H9 (cell line): ENCODE measurements around the gene BPIFB2. TPM values are rescaled to one million over a fixed set of nuclear protein-coding genes. Genes with fewer than 3 reads are reported as not detected.
"Not testable (repeated sequence)": the region's sequence is repeated elsewhere in the genome, so short reads cannot be mapped to it uniquely, and the experiment has no call there.

Experiments used
- DNase-seq: peaks from one replicate; pipeline ENCODE4 v3.0.0-alpha.2; 2017
- H2AFZ ChIP-seq: one replicate; pipeline ENCODE4 v1.6.1; 2013; ENCODE audit warnings: mild to moderate bottlenecking, low read length, control low read depth, moderate library complexity
- H2AK5ac ChIP-seq: 2 replicates; pipeline ENCODE4 v1.6.1; 2013; ENCODE audit warnings: low read length, control low read depth, mixed read lengths; ENCODE audit not compliant: insufficient read length
- H2BK120ac ChIP-seq: one replicate; pipeline ENCODE4 v1.6.1; 2013; ENCODE audit warnings: low read depth, mild to moderate bottlenecking, low read length, control low read depth, inconsistent platforms; ENCODE audit not compliant: poor library complexity, severe bottlenecking
- H2BK12ac ChIP-seq: 2 replicates; pipeline ENCODE4 v1.6.1; 2013; ENCODE audit warnings: low read length, control low read depth, mixed read lengths, low read depth; ENCODE audit not compliant: insufficient read length
- H2BK15ac ChIP-seq: 2 replicates; pipeline ENCODE4 v1.6.1; 2013; ENCODE audit warnings: low read depth, low read length, control low read depth
- H2BK20ac ChIP-seq: one replicate; pipeline ENCODE4 v1.6.1; 2013; ENCODE audit warnings: low read depth, mild to moderate bottlenecking, low read length, control low read depth, inconsistent platforms; ENCODE audit not compliant: poor library complexity, severe bottlenecking
- H2BK5ac ChIP-seq: 2 replicates; pipeline ENCODE4 v1.6.1; 2013; ENCODE audit warnings: low read length, control low read depth, mixed read lengths; ENCODE audit not compliant: insufficient read length
- H3K14ac ChIP-seq: 2 replicates; pipeline ENCODE4 v1.6.1; 2013; ENCODE audit warnings: low read length, control low read depth; ENCODE audit not compliant: insufficient read depth
- H3K18ac ChIP-seq: 2 replicates; pipeline ENCODE4 v1.6.1; 2013; ENCODE audit warnings: low read depth, mild to moderate bottlenecking, mixed read lengths, low read length, control low read depth; ENCODE audit not compliant: insufficient read length
- H3K23ac ChIP-seq: 2 replicates; pipeline ENCODE4 v1.6.1; 2013; ENCODE audit warnings: low read length, control low read depth, mixed read lengths, low read depth; ENCODE audit not compliant: insufficient read length
- H3K23me2 ChIP-seq: 2 replicates; pipeline ENCODE4 v1.6.1; 2013; ENCODE audit warnings: low read depth, mild to moderate bottlenecking, mixed read lengths, low read length, control low read depth; ENCODE audit not compliant: insufficient read length, poor library complexity, severe bottlenecking
- H3K27ac ChIP-seq: 2 replicates; pipeline ENCODE4 v1.5.1; 2013; ENCODE audit warnings: low read length, control low read depth, mixed read lengths, low read depth; ENCODE audit not compliant: insufficient read length
- H3K27me3 ChIP-seq: 2 replicates; pipeline ENCODE4 v1.6.1; 2013; ENCODE audit warnings: low read length, control low read depth, inconsistent platforms; ENCODE audit not compliant: insufficient read depth
- H3K4ac ChIP-seq: 2 replicates; pipeline ENCODE4 v1.6.1; 2013; ENCODE audit warnings: low read depth, mild to moderate bottlenecking, control low read depth, inconsistent platforms, low read length, moderate library complexity
- H3K4me1 ChIP-seq: 2 replicates; pipeline ENCODE4 v1.6.1; 2013; ENCODE audit warnings: low read length, control low read depth, inconsistent platforms; ENCODE audit not compliant: insufficient read depth
- H3K4me2 ChIP-seq: 2 replicates; pipeline ENCODE4 v1.6.1; 2013; ENCODE audit warnings: low read length, control low read depth, mixed read lengths; ENCODE audit not compliant: insufficient read length, insufficient read depth
- H3K56ac ChIP-seq: 2 replicates; pipeline ENCODE4 v1.6.1; 2013; ENCODE audit warnings: low read depth, mild to moderate bottlenecking, mixed read lengths, low read length, control low read depth; ENCODE audit not compliant: insufficient read length
- H3K79me1 ChIP-seq: 2 replicates; pipeline ENCODE4 v1.6.1; 2013; ENCODE audit warnings: low read depth, mild to moderate bottlenecking, moderate library complexity, low read length, control low read depth, inconsistent platforms; ENCODE audit not compliant: insufficient read depth, poor library complexity, severe bottlenecking
- H3K79me2 ChIP-seq: 2 replicates; pipeline ENCODE4 v1.6.1; 2013; ENCODE audit warnings: low read length, control low read depth, inconsistent platforms; ENCODE audit not compliant: insufficient read depth
- H3K9ac ChIP-seq: 2 replicates; pipeline ENCODE4 v1.6.1; 2013; ENCODE audit warnings: low read length, control low read depth, mixed read lengths; ENCODE audit not compliant: insufficient read length; ENCODE audit errors: extremely low read depth
- H3K9me3 ChIP-seq: one replicate; pipeline ENCODE4 v1.6.1; 2013; ENCODE audit warnings: low read depth, low read length, inconsistent platforms; ENCODE audit not compliant: control insufficient read depth
- H3T11ph ChIP-seq: one replicate; pipeline ENCODE4 v1.6.1; 2013; ENCODE audit warnings: mild to moderate bottlenecking, low read length, control low read depth, inconsistent platforms
- H4K20me1 ChIP-seq: one replicate; pipeline ENCODE4 v1.6.1; 2013; ENCODE audit not compliant: control insufficient read depth, insufficient read length, insufficient read depth
- H4K5ac ChIP-seq: 2 replicates; pipeline ENCODE4 v1.6.1; 2013; ENCODE audit warnings: low read depth, mild to moderate bottlenecking, mixed read lengths, low read length, control low read depth; ENCODE audit not compliant: insufficient read length
- H4K8ac ChIP-seq: replicated peaks from 2 replicates; pipeline ENCODE4 v1.6.1; 2013; ENCODE audit warnings: low read length, control low read depth, mixed read lengths, low read depth; ENCODE audit not compliant: insufficient read length
- H4K91ac ChIP-seq: 2 replicates; pipeline ENCODE4 v1.6.1; 2013; ENCODE audit warnings: low read depth, mild to moderate bottlenecking, moderate library complexity, mixed read lengths, low read length, control low read depth; ENCODE audit not compliant: insufficient read length
- H3K27ac Mint-ChIP-seq, 3 experiments: 2 replicates in 2 of 3; 3 replicates in 1 of 3; pipeline ENCODE4 v1.8.0; 2020 to 2021; ENCODE audit warnings: mixed read lengths in 3 of 3, mild to moderate bottlenecking in 1 of 3, moderate library complexity in 1 of 3
- H3K27me3 Mint-ChIP-seq: 2 replicates; pipeline ENCODE4 v1.8.0; 2021; ENCODE audit warnings: low read depth, mild to moderate bottlenecking, moderate library complexity, mixed read lengths
- H3K36me3 Mint-ChIP-seq, 3 experiments: 2 replicates in 2 of 3; 3 replicates in 1 of 3; pipeline ENCODE4 v1.8.0; 2020 to 2021; ENCODE audit warnings: low read depth in 3 of 3, mixed read lengths in 3 of 3; ENCODE audit not compliant: insufficient read depth in 1 of 3
- H3K4me1 Mint-ChIP-seq, 2 experiments: 2 replicates each; pipeline ENCODE4 v1.8.0; 2020; ENCODE audit warnings: mixed read lengths in 2 of 2
- H3K4me3 Mint-ChIP-seq, 2 experiments: 2 replicates in 1 of 2; 3 replicates in 1 of 2; pipeline ENCODE4 v1.8.0; 2020 to 2021; ENCODE audit warnings: mild to moderate bottlenecking in 2 of 2, mixed read lengths in 2 of 2, moderate library complexity in 1 of 2
- H3K9me3 Mint-ChIP-seq, 2 experiments: 2 replicates in 1 of 2; 3 replicates in 1 of 2; pipeline ENCODE4 v1.8.0; 2020; ENCODE audit warnings: mild to moderate bottlenecking in 2 of 2, mixed read lengths in 2 of 2, moderate library complexity in 1 of 2
- WGBS: extraction: QIAGEN DNeasy Blood & Tissue Kit; methylation state at CpG from one replicate; pipeline ENCODE4 v1.1.7; 2013; ENCODE audit warnings: missing lambda C conversion rate, low lambda C conversion rate, mixed read lengths; ENCODE audit not compliant: insufficient read length; ENCODE audit errors: extremely low coverage; 5-methylcytosine and 5-hydroxymethylcytosine counted together
- total RNA-seq: library from RNA; stranded (reverse); gene quantifications from 2 replicates; pipeline ENCODE4 v1.2.1, GENCODE V29; 2021
- TF ChIP-seq, protein P1 (sequence below): fragments of 200-600 bp; sonication (generic); conservative IDR thresholded peaks from 3 replicates; pipeline ENCODE4 v1.8.0; 2021; ENCODE audit warnings: antibody characterized with exemption, mild to moderate bottlenecking

BPIFB2 gene
- total RNA-seq, 1 experiment from 2014 or later: not detected

GRCh38 chr20:32962053-32962452 is 45.5 kb upstream of the BPIFB2 start:
- Histone ChIP-seq H3T11ph (no peak overlapping the region), H3K4me2 (no peak overlapping the region), H2BK120ac (no peak overlapping the region), H3K23ac (no peak overlapping the region), H2AK5ac (no peak overlapping the region), H3K79me2 (no peaks in the 10 kb centered on the region), H3K23me2 (no peaks in the 10 kb centered on the region), H2BK12ac (no peak overlapping the region), H3K79me1 (no peaks in the 10 kb centered on the region), H4K8ac (no peak overlapping the region), H3K18ac (no peak overlapping the region), H4K91ac (no peak overlapping the region), H2BK5ac (no peak overlapping the region), H3K4ac (no peak overlapping the region), H3K27ac (no peak overlapping the region), H3K56ac (no peak overlapping the region), H3K14ac (no peak overlapping the region), H3K9ac (no peak overlapping the region), H4K5ac (no peak overlapping the region), H3K4me1 (no peaks in the 10 kb centered on the region), H2BK15ac (no peak overlapping the region), H2AFZ (no peak overlapping the region), H4K20me1 (no peaks in the 10 kb centered on the region), H3K27me3 (no peaks in the 10 kb centered on the region), H2BK20ac (no peak overlapping the region), H3K9me3 (no peaks in the 10 kb centered on the region)
- DNase-seq: no peak
- no peak overlapping the region for H3K4me3 Mint-ChIP-seq
- H3K36me3 Mint-ChIP-seq: peaks cover 0 to 7% (median 4%) of the 10 kb centered on the region in 3 experiments; a peak in 4 of 7 replicates
- H3K4me1 Mint-ChIP-seq: peaks cover 7 to 8% of the 10 kb centered on the region in 2 experiments
- H3K27me3 Mint-ChIP-seq: peaks cover 68% of the 10 kb centered on the region
- peaks cover 11% of the 10 kb centered on the region in 2 experiments for H3K9me3 Mint-ChIP-seq
- no peak overlapping the region for H3K27ac Mint-ChIP-seq
- TF ChIP-seq, protein P1, sequence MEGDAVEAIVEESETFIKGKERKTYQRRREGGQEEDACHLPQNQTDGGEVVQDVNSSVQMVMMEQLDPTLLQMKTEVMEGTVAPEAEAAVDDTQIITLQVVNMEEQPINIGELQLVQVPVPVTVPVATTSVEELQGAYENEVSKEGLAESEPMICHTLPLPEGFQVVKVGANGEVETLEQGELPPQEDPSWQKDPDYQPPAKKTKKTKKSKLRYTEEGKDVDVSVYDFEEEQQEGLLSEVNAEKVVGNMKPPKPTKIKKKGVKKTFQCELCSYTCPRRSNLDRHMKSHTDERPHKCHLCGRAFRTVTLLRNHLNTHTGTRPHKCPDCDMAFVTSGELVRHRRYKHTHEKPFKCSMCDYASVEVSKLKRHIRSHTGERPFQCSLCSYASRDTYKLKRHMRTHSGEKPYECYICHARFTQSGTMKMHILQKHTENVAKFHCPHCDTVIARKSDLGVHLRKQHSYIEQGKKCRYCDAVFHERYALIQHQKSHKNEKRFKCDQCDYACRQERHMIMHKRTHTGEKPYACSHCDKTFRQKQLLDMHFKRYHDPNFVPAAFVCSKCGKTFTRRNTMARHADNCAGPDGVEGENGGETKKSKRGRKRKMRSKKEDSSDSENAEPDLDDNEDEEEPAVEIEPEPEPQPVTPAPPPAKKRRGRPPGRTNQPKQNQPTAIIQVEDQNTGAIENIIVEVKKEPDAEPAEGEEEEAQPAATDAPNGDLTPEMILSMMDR: no peak
- no CpG with 5 or more reads among the region's 5 CpGs for WGBS

GRCh38 chr20:32962646-32963045 is 44.9 kb upstream of the BPIFB2 start:
- H3K9me3 ChIP-seq, H3K9ac ChIP-seq, H4K20me1 ChIP-seq, H3K23ac ChIP-seq, H3K27me3 ChIP-seq, H3K79me1 ChIP-seq, H3K4me1 ChIP-seq, H3T11ph ChIP-seq, H3K79me2 ChIP-seq, H2BK5ac ChIP-seq, H3K4me3 Mint-ChIP-seq, H4K91ac ChIP-seq, H3K14ac ChIP-seq, H3K9me3 Mint-ChIP-seq, H2BK15ac ChIP-seq, H3K4me2 ChIP-seq, H2BK120ac ChIP-seq, H4K5ac ChIP-seq, H3K56ac ChIP-seq, H3K36me3 Mint-ChIP-seq, H3K27ac Mint-ChIP-seq, H4K8ac ChIP-seq, H3K23me2 ChIP-seq, H3K4ac ChIP-seq, H2AFZ ChIP-seq, H2BK12ac ChIP-seq, H3K27ac ChIP-seq, H2BK20ac ChIP-seq, H3K18ac ChIP-seq, DNase-seq, H3K4me1 Mint-ChIP-seq, H2AK5ac ChIP-seq: not testable (repeated sequence)
- WGBS: no CpG with 5 or more reads among the region's 11 CpGs
- peaks cover 63% of the 10 kb centered on the region for H3K27me3 Mint-ChIP-seq
